Adipose tissue (tissue), 3 donors: Measurements from ENCODE around the gene TNFRSF9. TPM values are rescaled to one million over a fixed set of nuclear protein-coding genes. Genes with fewer than 3 reads are reported as not detected.
"Not testable (repeated sequence)": the region's sequence is repeated elsewhere in the genome, so short reads cannot be mapped to it uniquely, and the experiment has no call there.

Source experiments
- H3K27ac ChIP-seq: one replicate; pipeline ENCODE4 v1.5.1; 2013; ENCODE audit warnings: low read depth, low read length
- WGBS, 3 donors: extraction: QIAGEN DNeasy Blood & Tissue Kit; methylation state at CpG; one replicate each; pipeline ENCODE4 v1.1.7; 2013; 5-methylcytosine and 5-hydroxymethylcytosine counted together
- polyA plus RNA-seq, 3 donors: library from polyadenylated mRNA; stranded (reverse); fragments of 200-250 nt; gene quantifications; one replicate each; pipeline ENCODE4 v1.2.3, GENCODE V29; 2013
- donor health status: healthy with polysubstance abuse.
- donor health status: Bipolar disorder and iron deficiency.
- donor health status: healthy.

Gene TNFRSF9
- polyA plus RNA-seq, 3 donors, result 0.21 to 0.22 TPM; not detected in 1

DNA sequence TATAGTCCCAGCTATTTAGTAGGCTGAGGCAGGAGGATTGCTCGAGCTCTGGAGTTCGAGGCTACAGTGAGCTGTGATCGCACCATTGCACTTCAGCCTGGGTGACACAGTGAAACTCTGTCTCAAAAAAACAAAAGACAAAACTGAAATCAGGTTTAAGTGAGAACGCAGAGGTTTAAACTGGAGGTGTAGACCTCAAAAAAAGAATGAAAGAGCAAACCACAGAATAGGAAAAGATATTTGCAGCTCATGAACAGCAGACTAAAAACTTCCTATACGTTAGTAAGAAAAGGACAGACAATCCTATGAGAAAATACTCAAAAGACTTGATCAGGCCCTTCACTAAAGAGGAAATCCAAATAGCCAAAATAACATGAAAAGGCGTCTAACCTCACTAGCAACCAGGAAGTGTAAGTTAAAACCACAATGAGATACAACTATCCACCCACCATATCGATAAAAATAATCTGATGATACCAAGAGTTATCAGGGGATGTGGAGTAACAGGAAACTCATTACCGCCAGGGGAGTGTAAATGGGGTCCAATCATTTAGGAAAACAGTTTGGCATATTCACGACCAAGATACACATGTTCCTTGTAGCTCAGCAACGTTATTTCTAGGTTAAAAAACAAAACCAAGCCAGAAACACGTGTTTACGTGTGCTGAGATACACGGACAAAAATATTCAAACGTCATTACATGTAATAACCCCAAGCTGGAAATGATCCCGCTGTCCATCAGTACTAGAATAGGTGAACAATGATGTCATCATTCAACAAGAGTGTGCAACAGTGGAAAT is 9.8 kb downstream of the TNFRSF9 start:
- no peak overlapping the region for H3K27ac ChIP-seq
- 66 to 75% (median 69%) methylated on average over 15 of the region's 15 CpGs for WGBS, 3 donors

DNA sequence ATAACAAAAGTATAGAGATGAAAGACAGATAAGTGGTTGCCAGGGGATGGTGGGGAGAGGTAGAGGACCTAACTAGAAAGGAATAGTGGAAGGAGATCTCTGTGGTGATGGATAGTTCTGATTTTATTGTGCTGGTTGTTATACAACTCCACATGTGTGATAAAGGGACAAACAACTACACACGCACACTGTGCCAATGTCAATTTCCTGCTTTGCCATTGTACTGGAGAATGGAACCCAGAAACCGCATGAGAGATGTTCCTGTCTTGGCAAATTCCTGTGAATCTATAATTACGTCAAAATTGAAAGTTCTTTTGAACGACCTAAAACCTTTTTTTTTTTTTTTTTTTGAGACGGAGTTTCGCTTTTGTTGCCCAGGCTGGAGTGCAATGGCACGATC is 11.0 kb downstream of the TNFRSF9 start:
- 59 to 67% (median 60%) methylated on average over 6 to 7 of the region's 7 CpGs for WGBS, 3 donors
- no peak overlapping the region for H3K27ac ChIP-seq

DNA sequence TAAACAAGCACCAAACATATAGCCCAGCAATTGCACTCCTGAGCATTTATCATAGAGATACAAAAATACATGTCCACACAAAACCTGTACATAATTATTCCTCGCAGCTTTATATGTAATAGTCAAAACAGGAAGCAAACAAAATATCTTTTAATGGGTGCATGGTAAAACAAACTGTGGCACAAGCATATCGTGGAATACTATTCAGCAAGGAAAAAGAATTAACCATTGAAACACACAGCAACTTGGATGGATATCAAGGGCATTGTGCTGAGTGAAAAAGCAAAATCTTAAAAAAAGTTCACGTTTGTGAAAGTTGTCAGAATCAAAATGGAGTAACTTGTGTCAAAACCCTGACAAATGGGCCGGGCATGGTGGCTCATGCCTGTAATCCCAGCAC is 12.4 kb downstream of the TNFRSF9 start:
- no peak overlapping the region for H3K27ac ChIP-seq
- 87 to 91% (median 89%) methylated on average over 4 of the region's 4 CpGs for WGBS, 3 donors

DNA sequence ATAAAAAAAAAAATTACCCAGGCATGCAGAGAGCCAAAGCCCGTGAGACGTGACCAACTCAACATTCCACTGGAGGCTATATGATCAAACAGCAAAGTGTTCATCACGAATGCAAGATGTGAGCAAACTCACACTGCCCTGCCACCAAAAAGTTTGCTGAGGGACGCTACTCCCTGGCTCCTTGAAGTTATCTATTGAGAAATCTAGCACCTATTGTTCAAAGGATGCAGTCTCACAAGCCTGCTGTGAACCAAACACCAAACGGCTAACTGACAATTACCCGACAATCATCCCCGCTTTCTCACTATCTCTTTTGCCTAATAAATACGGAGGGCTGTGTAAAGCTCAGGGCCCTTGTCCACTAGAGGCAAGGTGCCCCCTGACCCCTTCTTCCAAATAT is 13.6 kb downstream of the TNFRSF9 start:
- 30 to 67% (median 54%) methylated on average over 8 of the region's 8 CpGs for WGBS, 3 donors
- not testable (repeated sequence) for H3K27ac ChIP-seq

DNA sequence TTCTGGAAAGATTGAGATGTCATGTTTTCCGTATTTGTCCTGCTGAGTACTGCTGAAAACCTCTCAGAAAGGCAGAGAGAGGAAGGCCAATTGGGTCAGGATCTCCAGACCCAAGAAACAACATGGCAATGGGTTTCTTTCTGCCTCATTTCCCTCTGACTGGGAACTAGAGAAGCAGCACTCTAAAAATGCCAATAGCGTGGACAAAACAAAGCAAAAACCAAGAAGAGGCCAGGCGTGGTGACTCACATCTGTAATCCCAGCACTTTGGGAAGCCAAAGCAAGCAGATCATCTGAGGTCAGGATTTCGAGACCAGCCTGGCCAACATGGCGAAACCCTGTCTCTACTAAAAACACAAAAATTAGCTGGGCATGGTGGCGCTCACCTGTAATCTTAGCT is 18.3 kb downstream of the TNFRSF9 start:
- 86 to 90% (median 87%) methylated on average over 6 of the region's 6 CpGs for WGBS, 3 donors
- no peak overlapping the region for H3K27ac ChIP-seq

DNA sequence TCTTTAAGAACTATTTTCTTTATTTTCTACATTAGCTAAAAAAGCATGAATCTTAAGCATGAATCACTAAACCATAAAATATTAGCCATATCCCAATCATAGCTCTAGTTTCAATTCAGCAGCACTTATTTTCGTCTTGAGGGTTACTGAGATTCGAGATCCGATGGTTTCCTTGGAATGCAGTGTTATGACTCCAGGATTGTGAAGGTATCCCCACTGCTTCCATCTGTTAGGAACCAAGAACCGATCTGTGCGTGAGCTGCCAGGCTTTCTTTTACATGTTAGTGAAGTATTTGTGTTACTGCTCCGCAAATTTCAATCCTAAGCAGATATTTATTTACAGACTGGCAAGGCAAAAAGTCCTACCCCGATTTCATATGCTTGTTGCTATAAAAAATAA is 18.8 kb downstream of the TNFRSF9 start:
- H3K27ac ChIP-seq, result no peak overlapping the region

DNA sequence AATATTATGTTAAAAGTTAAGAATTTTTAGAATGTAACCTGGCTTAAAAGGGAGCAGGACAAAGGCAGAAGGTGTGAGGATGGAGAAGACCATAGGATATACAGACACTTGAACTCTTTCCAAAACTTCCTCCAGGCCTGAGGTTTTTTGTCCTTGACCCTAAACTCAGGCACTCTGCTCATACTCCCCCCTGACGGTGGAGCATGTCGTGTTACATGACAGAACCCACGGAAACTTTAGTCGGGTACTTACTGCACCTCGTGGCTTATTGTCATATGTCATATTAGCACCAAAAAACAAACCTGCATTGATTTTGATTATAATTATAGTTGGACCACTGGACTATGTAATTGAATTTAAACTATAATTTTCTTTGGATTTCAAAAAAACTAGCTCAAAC is 20.8 kb downstream of the TNFRSF9 start:
- H3K27ac ChIP-seq, result no peak overlapping the region
- WGBS, 3 donors, result 76 to 91% (median 87%) methylated on average over 5 of the region's 5 CpGs

More for the DNA sequence above, 18.8 kb downstream of the TNFRSF9 start:
- WGBS, 3 donors, result 80 to 91% (median 89%) methylated on average over 7 of the region's 7 CpGs

DNA sequence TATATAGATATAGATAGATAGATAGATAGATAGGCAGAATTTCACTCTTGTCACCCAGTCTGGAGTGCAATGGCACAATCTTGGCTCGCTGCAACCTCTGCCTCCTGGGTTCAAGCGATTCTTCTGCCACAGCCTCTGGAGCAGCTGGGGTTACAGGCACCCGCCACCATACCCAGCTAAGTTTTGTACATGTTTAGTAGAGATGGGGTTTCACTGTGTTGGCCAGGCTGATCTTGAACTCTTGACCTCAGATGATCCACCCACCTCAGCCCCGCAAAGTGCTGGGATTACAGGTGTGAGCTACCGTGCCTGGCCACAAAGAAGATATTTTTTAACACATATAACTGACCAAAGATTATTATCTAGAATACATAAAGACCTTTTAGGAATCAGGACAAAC is 22.7 kb downstream of the TNFRSF9 start:
- H3K27ac ChIP-seq, result not testable (repeated sequence)
- 72 to 91% (median 90%) methylated on average over 5 of the region's 5 CpGs for WGBS, 3 donors

DNA sequence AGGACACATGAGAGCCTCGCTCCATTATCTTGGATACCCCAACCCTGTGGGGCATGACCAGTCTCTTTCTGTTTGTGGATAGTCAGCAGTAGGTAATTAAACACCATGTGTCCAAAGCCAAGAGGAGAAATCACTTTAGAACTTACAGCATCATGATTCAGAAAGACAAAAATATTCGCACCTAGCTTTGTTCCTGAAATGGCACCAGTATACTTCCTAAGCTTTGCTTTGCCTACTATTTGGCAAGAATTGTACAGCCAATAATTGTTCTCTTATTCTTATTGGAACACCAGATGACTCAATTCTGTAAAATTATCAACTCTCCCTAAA is 24.2 kb downstream of the TNFRSF9 start:
- 71 to 77% (median 77%) methylated on average over 2 of the region's 2 CpGs for WGBS, 3 donors

DNA sequence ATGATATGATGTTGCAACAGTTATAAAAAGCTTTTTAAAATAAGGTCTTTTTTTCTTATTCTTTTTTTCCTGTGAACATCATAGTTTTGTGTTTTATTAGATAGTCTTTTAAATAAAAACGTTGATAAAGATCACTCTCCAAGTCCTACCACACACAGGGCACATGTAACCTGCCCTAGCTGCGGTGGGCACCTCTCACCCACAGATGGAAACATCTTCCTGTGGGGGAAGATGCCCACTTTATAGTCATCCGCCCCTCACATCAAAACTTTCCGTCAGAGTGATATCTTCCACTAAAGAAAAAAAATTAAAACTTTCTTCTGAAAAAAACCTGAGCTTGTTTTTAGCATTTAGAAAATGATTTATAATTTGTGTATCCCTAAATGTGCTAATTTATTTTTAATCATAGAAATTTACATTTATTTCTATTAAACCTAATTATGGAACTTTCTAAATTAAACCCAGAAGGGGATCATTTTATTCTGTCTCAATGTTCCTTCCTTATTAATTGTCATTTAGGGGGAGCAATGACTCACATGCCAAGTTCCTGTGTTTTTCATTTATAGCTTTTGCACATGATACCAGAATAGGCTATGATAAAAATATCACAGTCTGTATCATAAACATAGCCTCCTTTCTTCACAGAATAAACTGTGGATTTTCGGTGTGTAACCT is 24.7 kb downstream of the TNFRSF9 start:
- 59 to 67% (median 61%) methylated on average over 5 of the region's 5 CpGs for WGBS, 3 donors
- no peak overlapping the region for H3K27ac ChIP-seq

More for the DNA sequence above, 24.2 kb downstream of the TNFRSF9 start:
- no peak overlapping the region for H3K27ac ChIP-seq

DNA sequence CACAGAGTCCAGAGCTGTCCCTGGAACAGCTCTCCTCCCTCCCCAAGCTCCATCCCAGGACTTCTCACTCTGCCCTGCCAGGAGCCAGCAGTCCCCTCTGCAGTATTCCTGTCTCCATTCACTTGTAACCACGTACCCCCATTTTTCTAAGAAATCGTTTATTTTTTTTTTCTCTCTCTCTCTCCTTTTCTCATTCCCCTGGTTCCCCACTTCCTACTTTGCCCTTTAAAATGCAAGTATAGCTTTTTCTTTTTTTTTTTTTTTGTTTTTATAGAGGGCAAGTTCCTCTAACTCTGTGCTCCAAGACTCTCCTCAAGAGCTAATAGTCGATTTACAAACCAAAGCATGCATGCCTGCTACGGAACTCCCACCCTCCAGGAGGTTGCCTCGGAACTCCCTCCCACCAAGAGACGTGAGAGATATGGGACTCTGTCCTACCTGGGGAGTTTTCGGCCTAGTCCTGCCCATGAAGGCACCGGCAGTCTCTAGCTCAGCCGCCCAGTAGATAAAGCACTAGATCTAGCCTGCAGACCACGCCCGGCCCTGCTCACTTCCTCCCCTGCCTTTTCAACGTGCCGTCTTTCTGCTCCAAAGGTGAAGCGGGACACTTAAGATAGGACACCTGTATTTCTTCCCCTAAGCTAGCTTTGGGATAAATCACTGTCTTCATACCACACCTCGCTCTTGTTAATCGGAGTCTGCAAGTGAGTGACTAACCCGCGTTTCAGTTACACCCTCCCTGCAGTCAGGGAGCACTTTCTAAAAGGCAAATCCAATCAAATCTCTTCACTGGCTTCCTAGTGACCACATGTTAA is 27.7 kb downstream of the TNFRSF9 start:
- 36 to 61% (median 48%) methylated on average over 18 of the region's 18 CpGs for WGBS, 3 donors
- no peak overlapping the region for H3K27ac ChIP-seq

DNA sequence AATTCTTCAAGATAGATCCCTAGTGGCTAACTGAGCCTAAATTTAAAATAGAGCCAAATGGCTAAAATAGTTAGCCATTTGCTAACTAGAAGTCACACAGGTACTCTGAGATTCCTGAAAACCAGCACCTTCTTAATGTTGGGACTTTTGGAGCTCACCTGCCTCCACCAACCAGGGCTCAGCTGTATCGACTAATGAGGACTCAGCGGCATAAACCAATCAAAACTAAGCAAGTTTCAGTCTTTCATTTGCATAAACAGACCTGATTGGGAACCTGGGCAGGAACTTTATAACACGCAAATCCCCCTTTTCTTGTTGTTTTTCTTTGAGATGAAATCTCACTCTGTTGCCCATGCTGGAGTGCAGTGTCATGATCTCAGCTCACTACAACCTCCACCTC is 28.5 kb downstream of the TNFRSF9 start:
- WGBS, 3 donors, result 85 to 91% (median 87%) methylated on average over 3 of the region's 3 CpGs
- no peak overlapping the region for H3K27ac ChIP-seq

DNA sequence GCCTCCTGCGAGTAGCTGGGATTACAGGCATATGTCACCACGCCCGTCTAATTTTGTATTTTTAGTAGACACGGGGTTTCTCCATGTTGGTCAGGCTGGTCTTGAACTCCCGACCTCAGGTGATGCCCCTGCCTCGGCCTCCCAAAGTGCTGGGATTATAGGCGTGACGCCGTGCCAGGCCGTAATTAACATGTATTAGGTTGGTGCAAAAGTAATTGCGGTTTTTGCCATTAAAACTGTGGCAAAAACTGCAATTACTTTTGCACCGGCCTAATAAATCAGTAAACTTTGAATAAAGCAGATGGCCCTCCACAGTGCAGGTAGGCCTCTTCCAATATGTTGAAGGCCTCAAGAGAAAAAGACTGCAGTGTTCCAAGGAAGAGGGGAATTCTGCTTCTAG is 35.4 kb downstream of the TNFRSF9 start:
- no peak overlapping the region for H3K27ac ChIP-seq
- 68 to 79% (median 75%) methylated on average over 12 of the region's 12 CpGs for WGBS, 3 donors

DNA sequence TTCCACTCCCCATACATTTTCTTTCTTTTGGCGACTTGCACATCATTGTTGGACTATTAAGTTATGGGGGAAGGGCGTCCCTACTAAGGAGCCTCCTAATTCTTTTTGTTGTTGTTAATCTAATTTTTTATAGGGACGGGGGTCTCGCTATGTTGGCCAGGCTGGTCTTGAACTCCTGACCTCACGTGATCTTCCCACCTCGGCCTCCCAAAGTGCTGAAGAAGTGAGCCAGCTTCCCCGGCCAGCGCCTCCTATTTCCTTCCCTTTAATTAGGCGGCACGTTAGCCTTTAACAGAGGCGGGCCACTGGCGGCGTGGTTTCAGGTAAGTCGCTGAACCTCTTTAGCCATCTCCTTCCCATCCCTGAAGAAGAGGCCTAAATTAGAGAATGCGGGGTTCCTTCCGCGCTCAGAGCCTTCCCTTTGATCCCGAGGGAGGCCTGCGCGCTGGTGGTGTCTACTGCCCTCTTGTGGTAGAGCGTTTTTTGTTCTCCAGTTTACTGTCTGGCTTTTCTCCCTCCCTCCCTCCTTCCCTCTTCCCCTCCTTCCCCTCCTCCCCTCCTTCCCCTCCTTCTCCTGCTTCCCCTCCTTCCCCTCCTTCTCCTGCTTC is 38.1 kb downstream of the TNFRSF9 start:
- 17 to 24% (median 20%) methylated on average over 21 of the region's 21 CpGs for WGBS, 3 donors
- no peak overlapping the region for H3K27ac ChIP-seq

DNA sequence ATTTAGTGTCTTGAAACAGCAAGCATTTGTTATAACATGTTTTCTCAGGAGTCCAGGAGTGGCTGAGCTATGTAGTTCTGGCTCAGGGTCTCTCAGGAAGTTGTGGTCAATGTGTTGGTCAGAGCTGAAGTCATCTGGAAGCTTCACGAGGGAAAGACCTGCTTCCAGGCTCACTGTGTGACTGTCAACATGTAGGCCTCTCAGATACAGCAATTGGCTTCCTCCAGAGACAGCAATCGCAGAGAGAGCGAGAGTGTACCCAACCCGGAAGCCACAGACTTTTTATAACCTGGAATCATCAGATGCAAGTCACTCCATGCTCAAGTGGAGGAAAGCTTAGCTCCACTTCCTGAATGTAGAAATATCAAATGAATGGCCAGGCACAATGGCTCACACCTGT is 40.9 kb downstream of the TNFRSF9 start:
- WGBS, 3 donors, result 58 to 88% (median 61%) methylated on average over 4 of the region's 4 CpGs
- H3K27ac ChIP-seq, result no peak overlapping the region

DNA sequence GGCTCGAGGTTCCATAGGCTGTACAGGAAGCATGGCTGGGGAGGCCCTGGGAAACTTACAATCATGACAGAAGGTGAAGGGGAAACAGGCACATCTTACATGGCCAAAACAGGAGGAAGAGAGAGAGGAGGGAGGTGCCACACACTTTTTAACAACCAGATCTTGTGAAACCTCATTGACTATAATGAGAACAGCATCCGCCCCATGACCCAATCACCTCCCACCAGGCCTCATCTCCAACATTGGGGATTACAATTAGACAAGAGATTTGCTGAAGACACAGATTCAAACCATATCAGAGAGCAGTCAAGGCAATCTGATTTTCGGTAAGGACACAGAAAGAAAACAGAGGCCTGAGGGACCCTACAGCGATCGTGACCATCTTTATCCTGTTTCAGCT is 41.7 kb downstream of the TNFRSF9 start:
- 84 to 90% (median 86%) methylated on average over 5 of the region's 5 CpGs for WGBS, 3 donors
- H3K27ac ChIP-seq, result no peak overlapping the region

DNA sequence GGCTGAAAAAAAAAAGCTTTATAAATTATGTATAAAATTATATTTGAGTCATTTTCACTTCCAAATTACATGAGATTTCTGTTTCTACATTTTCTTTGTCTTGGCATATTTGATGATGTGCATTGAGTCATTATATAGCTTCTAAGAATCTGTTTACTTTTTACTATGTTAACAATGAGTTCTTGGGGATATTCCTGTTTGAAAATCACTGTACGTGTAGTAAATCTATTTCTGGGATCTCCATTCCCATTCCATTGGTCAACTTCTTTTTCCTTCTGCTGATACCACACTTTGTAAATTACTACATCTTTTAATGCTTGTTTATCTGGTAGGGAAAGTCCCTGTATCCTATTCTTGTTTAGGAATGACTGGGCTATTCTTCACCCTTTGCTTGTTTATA is 43.6 kb downstream of the TNFRSF9 start:
- WGBS, 3 donors, result 68 to 71% (median 71%) methylated on average over 1 of the region's 1 CpG
- H3K27ac ChIP-seq, result no peak overlapping the region

DNA sequence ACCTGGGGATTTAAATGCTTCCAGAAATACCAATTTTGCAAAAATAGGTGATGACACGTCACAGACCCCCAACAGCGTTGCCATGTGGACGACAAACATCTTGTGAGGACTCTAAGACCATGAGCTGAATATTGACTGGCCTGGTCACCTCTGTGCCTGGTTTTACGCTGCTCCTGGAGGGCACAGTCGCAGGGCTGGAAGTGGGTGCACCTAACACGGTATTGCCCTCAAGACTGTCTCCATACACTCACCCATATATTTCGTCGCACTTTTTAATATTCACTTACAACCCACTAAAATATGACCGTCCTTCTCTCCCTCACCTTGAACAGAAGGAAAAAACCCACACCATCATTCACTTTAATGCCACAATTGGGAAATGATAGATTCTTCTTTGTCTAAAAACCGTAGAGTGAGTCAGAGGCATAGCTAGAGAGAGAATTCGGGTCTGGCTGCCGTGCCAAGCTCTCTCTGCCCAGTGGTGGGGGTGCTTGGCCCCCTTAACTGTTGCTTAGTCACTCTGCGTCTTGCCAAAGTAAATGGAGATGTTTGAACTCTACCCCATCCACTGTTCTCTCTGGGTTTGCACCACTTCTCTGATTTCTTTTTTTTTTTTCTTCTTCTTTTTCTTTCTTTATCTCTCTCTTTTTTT is 47.0 kb downstream of the TNFRSF9 start:
- no peak overlapping the region for H3K27ac ChIP-seq
- 82 to 87% (median 85%) methylated on average over 13 of the region's 13 CpGs for WGBS, 3 donors
